ENCODE results near the gene SH3RF3. TPM values are rescaled to one million over a fixed set of nuclear protein-coding genes. Genes with fewer than 3 reads are reported as not detected.

Gene SH3RF3
- total RNA-seq, 3 donors from 2014 or later (not counting 1 experiment from before 2014, with no cell fraction given): 0.23 to 0.61 (median 0.34) TPM

DNA sequence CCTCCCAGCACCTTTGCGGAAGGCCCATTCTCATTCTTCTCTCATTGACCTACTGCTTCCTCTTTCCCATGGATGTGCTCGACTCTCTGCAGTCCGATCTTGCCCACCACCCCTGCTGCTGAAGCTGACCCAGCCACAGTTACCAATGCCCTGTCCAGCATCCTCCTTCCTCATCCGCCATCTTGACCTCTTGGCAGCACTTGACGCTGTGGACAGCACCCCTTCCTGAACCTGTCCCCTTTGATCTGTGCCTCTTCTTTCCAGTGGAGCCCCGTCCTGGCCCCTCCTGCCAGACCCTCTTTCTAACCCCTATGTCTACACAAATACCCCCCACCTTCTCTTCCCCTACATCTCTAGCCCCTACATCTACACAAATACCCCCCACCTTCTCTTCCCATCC, 275.7 kb downstream of the SH3RF3 start:
- H3K36me3 ChIP-seq (ENCODE audit: control insufficient read depth, insufficient read depth, low read length): no peaks in the 10 kb centered on the region
- no peaks in the 10 kb centered on the region for H3K9me3 ChIP-seq (ENCODE audit: control insufficient read depth, insufficient read depth, low read length)
- ATAC-seq (no peak), DNase-seq (no peak)
- no peaks in the 10 kb centered on the region for H3K27me3 ChIP-seq (ENCODE audit: control insufficient read depth, insufficient read depth, low read length)
- H3K36me3 Mint-ChIP-seq: no peaks in the 10 kb centered on the region
- H3K4me3 ChIP-seq (ENCODE audit: low read length): no peak overlapping the region
- peaks cover 10 to 12% of the 10 kb centered on the region in 2 donors for H3K4me1 Mint-ChIP-seq
- TF ChIP-seq, protein P1, sequence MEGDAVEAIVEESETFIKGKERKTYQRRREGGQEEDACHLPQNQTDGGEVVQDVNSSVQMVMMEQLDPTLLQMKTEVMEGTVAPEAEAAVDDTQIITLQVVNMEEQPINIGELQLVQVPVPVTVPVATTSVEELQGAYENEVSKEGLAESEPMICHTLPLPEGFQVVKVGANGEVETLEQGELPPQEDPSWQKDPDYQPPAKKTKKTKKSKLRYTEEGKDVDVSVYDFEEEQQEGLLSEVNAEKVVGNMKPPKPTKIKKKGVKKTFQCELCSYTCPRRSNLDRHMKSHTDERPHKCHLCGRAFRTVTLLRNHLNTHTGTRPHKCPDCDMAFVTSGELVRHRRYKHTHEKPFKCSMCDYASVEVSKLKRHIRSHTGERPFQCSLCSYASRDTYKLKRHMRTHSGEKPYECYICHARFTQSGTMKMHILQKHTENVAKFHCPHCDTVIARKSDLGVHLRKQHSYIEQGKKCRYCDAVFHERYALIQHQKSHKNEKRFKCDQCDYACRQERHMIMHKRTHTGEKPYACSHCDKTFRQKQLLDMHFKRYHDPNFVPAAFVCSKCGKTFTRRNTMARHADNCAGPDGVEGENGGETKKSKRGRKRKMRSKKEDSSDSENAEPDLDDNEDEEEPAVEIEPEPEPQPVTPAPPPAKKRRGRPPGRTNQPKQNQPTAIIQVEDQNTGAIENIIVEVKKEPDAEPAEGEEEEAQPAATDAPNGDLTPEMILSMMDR (IDR thresholded peaks at IDR 0.05): no peak
- H3K4me1 ChIP-seq (ENCODE audit: control insufficient read depth, insufficient read depth, low read length): peaks cover 7% of the 10 kb centered on the region
- WGBS (ENCODE audit: insufficient coverage): 89% methylated on average over 6 of the region's 6 CpGs
- intact Hi-C loops (cut with micrococcal nuclease): no loop called here
- H3K4me3 Mint-ChIP-seq: no peak overlapping the region
- peaks cover 6 to 7% of the 10 kb centered on the region in 2 donors for H3K27me3 Mint-ChIP-seq (ENCODE audit: low read depth in 2 of 2)
- H3K9me3 Mint-ChIP-seq: no peaks in the 10 kb centered on the region
- H3K27ac Mint-ChIP-seq: no peak overlapping the region
- H3K27ac ChIP-seq (ENCODE audit: low read length): no peak overlapping the region

DNA sequence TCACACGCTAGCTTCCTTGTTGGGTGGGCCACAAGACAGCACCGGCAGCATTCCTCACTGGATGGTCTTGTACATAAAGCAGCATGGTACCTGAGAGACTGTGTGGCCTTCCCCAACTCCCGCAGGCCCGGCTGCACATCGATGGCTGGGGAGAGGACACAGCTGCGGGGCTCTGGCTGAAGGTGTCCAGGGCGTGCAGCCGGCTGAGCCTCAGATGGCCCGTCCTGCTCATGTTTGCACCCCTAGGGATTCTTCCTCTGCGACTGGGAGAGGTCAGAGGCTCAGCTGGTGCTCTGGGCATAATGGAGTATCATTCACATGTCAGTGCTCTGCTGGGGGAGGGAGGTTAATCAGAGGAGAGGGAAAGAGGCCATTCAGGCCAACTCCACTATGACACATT, 276.9 kb downstream of the SH3RF3 start:
- no peaks in the 10 kb centered on the region for H3K36me3 Mint-ChIP-seq
- Histone ChIP-seq H3K27ac (ENCODE audit: low read length) (no peak overlapping the region), H3K4me3 (ENCODE audit: low read length) (no peak overlapping the region), H3K4me1 (ENCODE audit: control insufficient read depth, insufficient read depth, low read length) (peaks cover 7% of the 10 kb centered on the region), H3K36me3 (ENCODE audit: control insufficient read depth, insufficient read depth, low read length) (no peaks in the 10 kb centered on the region), H3K27me3 (ENCODE audit: control insufficient read depth, insufficient read depth, low read length) (no peaks in the 10 kb centered on the region), H3K9me3 (ENCODE audit: control insufficient read depth, insufficient read depth, low read length) (no peaks in the 10 kb centered on the region)
- DNase-seq (no peak), ATAC-seq (no peak)
- peaks cover 3 to 6% of the 10 kb centered on the region in 2 donors for H3K27me3 Mint-ChIP-seq (ENCODE audit: low read depth in 2 of 2)
- TF ChIP-seq, protein P1 (IDR thresholded peaks at IDR 0.05): no peak
- H3K9me3 Mint-ChIP-seq: no peaks in the 10 kb centered on the region
- intact Hi-C loops (cut with micrococcal nuclease): no loop called here
- peaks cover 10 to 12% of the 10 kb centered on the region in 2 donors for H3K4me1 Mint-ChIP-seq
- no peak overlapping the region for H3K4me3 Mint-ChIP-seq
- 93% methylated on average over 10 of the region's 10 CpGs for WGBS (ENCODE audit: insufficient coverage)
- no peak overlapping the region for H3K27ac Mint-ChIP-seq

DNA sequence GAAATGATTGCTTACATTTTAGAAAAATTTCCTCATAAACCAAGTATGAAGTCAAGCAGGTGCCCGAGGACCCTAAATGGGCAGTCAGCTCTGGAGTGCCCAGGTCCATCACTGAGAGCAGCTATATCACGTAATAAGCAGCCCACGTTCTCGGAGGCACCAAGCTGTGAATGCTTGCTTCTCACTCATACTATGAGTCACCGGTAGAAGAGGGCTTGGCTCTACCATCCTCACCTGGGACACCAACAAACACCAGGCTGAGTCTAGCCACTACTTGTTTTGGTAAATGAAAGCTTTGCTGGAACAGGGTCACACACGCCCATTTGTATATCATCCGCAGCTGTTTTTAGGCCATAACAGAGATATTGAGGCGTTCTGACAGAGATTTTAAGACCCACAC, 277.3 kb downstream of the SH3RF3 start:
- Mint-ChIP-seq H3K4me1 (peaks cover 10 to 12% of the 10 kb centered on the region in 2 donors), H3K36me3 (no peaks in the 10 kb centered on the region), H3K27me3 (ENCODE audit: low read depth in 2 of 2) (peaks cover 3 to 6% of the 10 kb centered on the region in 2 donors), H3K27ac (no peak overlapping the region), H3K9me3 (no peaks in the 10 kb centered on the region), H3K4me3 (no peak overlapping the region)
- intact Hi-C loops (cut with micrococcal nuclease): no loop called here
- H3K27ac ChIP-seq (ENCODE audit: low read length): no peak overlapping the region
- peaks cover 7% of the 10 kb centered on the region for H3K4me1 ChIP-seq (ENCODE audit: control insufficient read depth, insufficient read depth, low read length)
- TF ChIP-seq, protein P1 (IDR thresholded peaks at IDR 0.05): no peak
- ATAC-seq (no peak), DNase-seq (no peak)
- H3K27me3 ChIP-seq (ENCODE audit: control insufficient read depth, insufficient read depth, low read length): no peaks in the 10 kb centered on the region
- no peaks in the 10 kb centered on the region for H3K36me3 ChIP-seq (ENCODE audit: control insufficient read depth, insufficient read depth, low read length)
- no peak overlapping the region for H3K4me3 ChIP-seq (ENCODE audit: low read length)
- H3K9me3 ChIP-seq (ENCODE audit: control insufficient read depth, insufficient read depth, low read length): no peaks in the 10 kb centered on the region
- WGBS (ENCODE audit: insufficient coverage): 90% methylated on average over 8 of the region's 8 CpGs
